WTC11 (cell line): Measurements from ENCODE around the gene CYREN. TPM values are rescaled to one million over a fixed set of nuclear protein-coding genes. Genes with fewer than 3 reads are reported as not detected.

Source experiments
- ATAC-seq: fragments of 200-7000 bp; cut with Tn5 transposase; 2 replicates; pipeline ENCODE4 v1.10.0; 2021; ENCODE audit warnings: mild to moderate bottlenecking, moderate library complexity
- CTCF ChIA-PET: fragments of 300-600 bp; sonication (Branson Sonifier 250); formaldehyde crosslinking; loops from one replicate; lab custom pipeline; 2021; ENCODE audit warnings: antibody characterized with exemption; lab: Charles Lee
- POLR2A ChIA-PET: fragments of 350-600 bp; sonication (Branson Sonifier 250); formaldehyde crosslinking; loops from one replicate; lab custom pipeline; 2021; ENCODE audit warnings: antibody characterized with exemption; lab: Charles Lee
- DNase-seq: peaks from one replicate; pipeline ENCODE4 v3.0.0; 2021; ENCODE audit warnings: low spot score
- H3K27ac Mint-ChIP-seq: 2 replicates; pipeline ENCODE4 v1.8.0; 2021; ENCODE audit warnings: mixed read lengths
- H3K27me3 Mint-ChIP-seq: 2 replicates; pipeline ENCODE4 v1.8.0; 2021; ENCODE audit warnings: low read depth, mild to moderate bottlenecking, moderate library complexity, mixed read lengths
- H3K36me3 Mint-ChIP-seq: 2 replicates; pipeline ENCODE4 v1.8.0; 2021; ENCODE audit warnings: mixed read lengths
- H3K4me1 Mint-ChIP-seq: 2 replicates; pipeline ENCODE4 v1.8.0; 2022; ENCODE audit warnings: mixed read lengths
- H3K4me3 Mint-ChIP-seq: 2 replicates; pipeline ENCODE4 v1.8.0; 2021; ENCODE audit warnings: mild to moderate bottlenecking, moderate library complexity, mixed read lengths
- H3K9me3 Mint-ChIP-seq: 2 replicates; pipeline ENCODE4 v1.8.0; 2021; ENCODE audit warnings: mixed read lengths
- ATF3 ChIP-seq: sonication (generic); formaldehyde crosslinking; conservative IDR thresholded peaks from 2 replicates; pipeline ENCODE4 v1.8.1; 2022; ENCODE audit warnings: mild to moderate bottlenecking, missing genetic modification reagents
- CREB1 ChIP-seq: sonication (generic); formaldehyde crosslinking; IDR thresholded peaks from 2 replicates; pipeline ENCODE4 v1.8.0; 2023; ENCODE audit warnings: mild to moderate bottlenecking, missing genetic modification reagents
- CTCF ChIP-seq: fragments of 200-600 bp; IDR thresholded peaks from 2 replicates; pipeline ENCODE4 v1.8.0; 2022; ENCODE audit warnings: antibody characterized with exemption
- E2F4 ChIP-seq: sonication (generic); formaldehyde crosslinking; IDR thresholded peaks from 2 replicates; pipeline ENCODE4 v1.8.1; 2022; ENCODE audit warnings: low read depth, mild to moderate bottlenecking, moderate library complexity, missing genetic modification reagents, borderline replicate concordance
- E2F5 ChIP-seq: sonication (generic); formaldehyde crosslinking; IDR thresholded peaks from 2 replicates; pipeline ENCODE4 v1.8.1; 2022; ENCODE audit warnings: mild to moderate bottlenecking, moderate library complexity, missing genetic modification reagents
- ELF4 ChIP-seq: sonication (generic); formaldehyde crosslinking; IDR thresholded peaks from 2 replicates; pipeline ENCODE4 v1.8.1; 2022; ENCODE audit warnings: low read depth, mild to moderate bottlenecking, moderate library complexity, missing genetic modification reagents
- FOXP1 ChIP-seq: sonication (generic); formaldehyde crosslinking; IDR thresholded peaks from 2 replicates; pipeline ENCODE4 v1.8.0; 2022; ENCODE audit warnings: missing genetic modification reagents, mild to moderate bottlenecking, moderate library complexity, borderline replicate concordance
- GRHL2 ChIP-seq: fragments of 250-450 bp; sonication (Bioruptor Pico); IDR thresholded peaks from 2 replicates; pipeline ENCODE4 v1.8.0; 2022; ENCODE audit warnings: mild to moderate bottlenecking, moderate library complexity; ENCODE audit not compliant: insufficient replicate concordance, severe bottlenecking
- JAZF1 ChIP-seq: fragments of 250-450 bp; sonication (Bioruptor Pico); IDR thresholded peaks from 2 replicates; pipeline ENCODE4 v1.9.0; 2021; ENCODE audit warnings: moderate library complexity, mild to moderate bottlenecking, inconsistent platforms
- NR3C1 ChIP-seq: sonication (generic); formaldehyde crosslinking; conservative IDR thresholded peaks from 2 replicates; pipeline ENCODE4 v1.8.1; 2023; ENCODE audit warnings: low read depth, mild to moderate bottlenecking, missing genetic modification reagents
- PRDM15 ChIP-seq: sonication (generic); formaldehyde crosslinking; IDR thresholded peaks from 2 replicates; pipeline ENCODE4 v1.8.0; 2022; ENCODE audit warnings: missing genetic modification reagents
- SMAD4 ChIP-seq: sonication (generic); formaldehyde crosslinking; IDR thresholded peaks from 2 replicates; pipeline ENCODE4 v1.8.0; 2022; ENCODE audit warnings: mild to moderate bottlenecking, missing genetic modification reagents
- USF2 ChIP-seq: sonication (generic); formaldehyde crosslinking; IDR thresholded peaks from 2 replicates; pipeline ENCODE4 v1.8.1; 2023; ENCODE audit warnings: mild to moderate bottlenecking, missing genetic modification reagents, moderate library complexity
- ZMAT4 ChIP-seq: fragments of 250-450 bp; sonication (Bioruptor Pico); IDR thresholded peaks from 2 replicates; pipeline ENCODE4 v1.9.0; 2021; ENCODE audit warnings: mild to moderate bottlenecking
- ZNF423 ChIP-seq: fragments of 250-450 bp; sonication (Bioruptor Pico); IDR thresholded peaks from 2 replicates; pipeline ENCODE4 v2.1.2; 2022; ENCODE audit warnings: mild to moderate bottlenecking, moderate library complexity
- ZNF425 ChIP-seq: fragments of 250-450 bp; sonication (Bioruptor Pico); conservative IDR thresholded peaks from 2 replicates; pipeline ENCODE4 v1.9.0; 2021; ENCODE audit warnings: mild to moderate bottlenecking
- ZNF512 ChIP-seq: sonication (generic); formaldehyde crosslinking; IDR thresholded peaks from 2 replicates; pipeline ENCODE4 v1.8.1; 2022; ENCODE audit warnings: missing genetic modification reagents, borderline replicate concordance
- total RNA-seq: library from RNA; stranded (reverse); gene quantifications from 3 replicates; pipeline ENCODE4 v1.2.3, GENCODE V29; 2021

The CYREN gene
- total RNA-seq, 1 experiment from 2014 or later, result 37.9 TPM

GRCh38 chr7:135209225-135209834 is 38.8 kb upstream of the CYREN start (continued):
- TF ChIP-seq NR3C1 (CRISPR knock-in tag), result no peak
- TF ChIP-seq E2F5 (CRISPR knock-in tag), result no peak
- no peak for TF ChIP-seq FOXP1
- TF ChIP-seq, all 79 proteins: peak for 0

GRCh38 chr7:135208102-135208793 is 37.7 kb upstream of the CYREN start:
- H3K36me3 Mint-ChIP-seq, result peaks cover 6% of the 10 kb centered on the region; the same call in 1 of the 2 replicates
- POLR2A ChIA-PET, result no interaction called here
- DNase-seq (no peak), ATAC-seq (no peak)
- CTCF ChIA-PET, result interaction anchor here (0.9 kb wide), 1 partner anchor 66 kb away, joined by 4 read pairs; no protein-coding TSS in a partner anchor
- no peak overlapping the region for H3K27ac Mint-ChIP-seq
- H3K4me1 Mint-ChIP-seq, result peaks cover 14% of the 10 kb centered on the region
- H3K4me3 Mint-ChIP-seq, result no peak overlapping the region
- no peaks in the 10 kb centered on the region for H3K9me3 Mint-ChIP-seq
- H3K27me3 Mint-ChIP-seq, result peaks cover 15% of the 10 kb centered on the region
- TF ChIP-seq USF2 (CRISPR knock-in tag) (no peak), ZNF512 (CRISPR knock-in tag) (no peak), ZNF423 (CRISPR knock-in tag) (no peak), CREB1 (CRISPR knock-in tag) (no peak), SMAD4 (CRISPR knock-in tag) (no peak), ATF3 (CRISPR knock-in tag) (no peak), JAZF1 (CRISPR knock-in tag) (no peak), ZNF425 (no peak), E2F4 (CRISPR knock-in tag) (no peak), GRHL2 (CRISPR knock-in tag) (no peak), ZMAT4 (no peak), ELF4 (CRISPR knock-in tag) (no peak), PRDM15 (CRISPR knock-in tag) (no peak), CTCF (no peak)
